NCI-H187 (cell line): ENCODE results near the gene PLXNA2.

Source experiments
- DNase-seq, 2 experiments: peaks; one replicate each; lab custom pipeline; 2025; lab: John Stamatoyannopoulos, UW

Gene PLXNA2

DNA sequence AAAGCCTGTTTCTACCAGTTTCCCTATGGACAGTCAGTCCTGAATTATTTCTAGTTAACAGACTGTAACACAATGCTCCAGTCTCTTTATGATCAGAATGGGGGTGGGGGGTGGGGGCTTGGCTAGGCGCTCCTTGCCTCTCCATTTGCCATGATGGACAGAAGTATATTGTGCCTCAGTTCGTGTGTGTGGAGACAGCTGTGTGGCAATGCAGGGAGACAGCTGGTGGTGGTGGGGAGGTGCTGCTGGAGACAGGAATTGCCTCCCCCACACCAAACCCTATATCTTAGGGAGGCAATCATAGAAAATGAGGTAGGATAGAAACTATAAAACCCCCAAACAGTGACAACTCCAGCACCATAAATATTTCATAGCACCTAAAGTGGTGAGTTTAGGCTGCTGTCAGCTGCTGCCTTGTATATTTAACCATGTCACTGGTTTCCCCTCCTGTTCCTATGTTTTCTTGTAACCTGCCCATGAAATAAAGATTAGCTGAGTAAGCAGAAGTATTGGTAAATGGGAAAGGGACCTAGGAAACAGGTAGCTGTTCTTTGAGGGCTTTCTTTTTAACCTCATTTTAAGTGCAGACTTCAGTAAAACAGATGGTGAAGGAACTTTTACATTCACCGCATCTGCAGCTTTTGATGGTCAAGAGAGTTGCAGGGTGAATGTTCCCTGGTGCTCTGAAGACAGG, 3.4 kb downstream of the PLXNA2 start:
- no peak for DNase-seq

DNA sequence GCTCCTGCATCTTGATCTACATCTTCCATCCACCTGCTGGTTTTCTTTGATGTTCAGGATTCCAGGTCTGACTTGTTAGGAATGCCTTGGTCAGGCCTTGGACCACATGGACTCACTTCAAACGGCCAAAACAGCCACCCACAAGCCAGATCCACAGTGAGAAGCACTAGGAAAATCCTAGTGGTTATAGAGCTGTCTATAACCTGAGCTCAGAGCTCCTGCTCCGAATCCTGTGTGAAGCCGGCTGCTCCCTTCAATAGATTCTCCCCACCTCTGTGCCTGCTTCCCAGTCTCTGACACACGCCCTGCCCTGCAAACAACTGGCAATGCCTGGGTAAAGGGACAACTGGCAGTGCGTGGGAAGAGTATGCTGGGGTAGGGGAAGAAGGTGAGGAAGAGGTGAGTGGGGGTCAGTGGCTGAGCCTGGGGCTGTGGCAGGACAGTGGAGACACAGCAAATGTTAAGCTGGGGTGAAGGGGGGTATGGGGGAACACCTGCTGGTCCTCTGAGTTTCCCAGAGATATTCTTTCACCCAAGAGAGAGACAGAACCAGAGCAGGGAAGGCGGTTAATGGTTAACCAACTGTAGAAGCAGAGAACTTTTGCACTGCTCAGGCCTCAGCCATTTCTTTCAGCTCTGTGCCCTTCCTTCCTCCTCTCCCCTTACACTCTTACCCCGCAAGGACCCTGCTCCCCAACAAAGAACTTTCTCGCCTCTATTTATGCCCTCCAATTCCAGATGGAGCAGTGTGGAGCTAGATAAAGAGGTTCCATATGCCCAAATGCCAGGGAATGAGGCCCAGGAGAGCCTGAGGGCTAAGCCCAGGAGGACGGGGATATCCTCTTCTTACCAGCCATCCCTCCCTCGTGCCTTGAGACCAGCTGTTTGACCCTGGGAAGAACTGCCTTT, 4.5 kb downstream of the PLXNA2 start:
- DNase-seq, result no peak

DNA sequence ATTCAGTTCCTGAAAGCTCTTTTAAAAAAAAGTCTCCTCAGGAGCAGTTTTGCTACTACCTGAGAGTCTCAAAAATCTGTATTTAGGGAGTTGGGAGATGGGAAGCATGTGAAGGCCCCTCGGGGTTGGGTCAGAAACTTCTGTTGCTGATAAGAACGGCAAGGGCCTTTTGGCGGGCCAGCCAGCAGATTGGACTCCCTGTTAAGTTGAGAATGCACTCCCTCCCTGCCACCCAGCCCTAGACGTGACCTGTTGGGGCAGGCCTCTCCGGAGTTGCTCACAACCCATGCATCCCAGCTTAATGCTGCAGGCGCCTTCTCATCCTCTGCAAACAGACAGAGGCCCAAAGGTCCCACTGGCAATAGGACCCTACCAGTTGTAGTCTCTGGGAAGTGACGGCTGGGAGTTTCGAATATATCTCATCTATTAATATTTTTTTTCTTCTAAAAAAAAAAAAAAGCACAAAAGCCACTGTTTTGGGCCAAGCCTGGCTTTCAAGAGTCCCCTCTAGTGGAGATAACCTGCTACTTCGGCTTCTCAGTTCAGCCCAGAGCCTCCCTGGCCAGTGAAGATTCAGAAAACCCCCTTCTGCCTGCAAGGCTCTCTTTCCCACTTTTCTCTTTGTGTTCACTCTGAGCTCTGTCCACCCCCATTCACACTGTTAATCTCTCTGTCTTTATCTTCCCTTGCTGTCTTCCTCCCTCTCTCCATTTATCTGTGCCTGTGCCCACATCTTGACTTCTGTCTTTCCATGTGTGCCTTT, 5.3 kb downstream of the PLXNA2 start:
- no peak for DNase-seq

DNA sequence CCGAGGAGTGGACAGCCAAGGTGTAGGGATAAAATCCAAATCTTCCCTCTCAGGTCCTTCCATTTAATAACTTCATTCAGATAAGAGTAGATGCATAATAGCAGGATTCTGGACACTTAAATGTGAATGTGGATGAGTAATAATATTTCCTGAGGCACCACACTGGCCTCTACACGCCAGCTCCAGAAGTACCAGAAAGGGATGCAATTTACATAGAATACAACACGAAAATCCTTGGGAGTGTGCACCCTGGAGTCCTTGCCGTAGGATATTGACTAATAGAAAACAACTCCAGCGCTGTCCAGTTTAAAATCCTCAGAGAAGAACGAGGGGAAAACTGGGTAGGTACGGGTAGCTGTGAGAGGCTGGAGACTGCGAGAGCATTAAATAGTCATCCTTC, 6.9 kb downstream of the PLXNA2 start:
- no peak for DNase-seq

DNA sequence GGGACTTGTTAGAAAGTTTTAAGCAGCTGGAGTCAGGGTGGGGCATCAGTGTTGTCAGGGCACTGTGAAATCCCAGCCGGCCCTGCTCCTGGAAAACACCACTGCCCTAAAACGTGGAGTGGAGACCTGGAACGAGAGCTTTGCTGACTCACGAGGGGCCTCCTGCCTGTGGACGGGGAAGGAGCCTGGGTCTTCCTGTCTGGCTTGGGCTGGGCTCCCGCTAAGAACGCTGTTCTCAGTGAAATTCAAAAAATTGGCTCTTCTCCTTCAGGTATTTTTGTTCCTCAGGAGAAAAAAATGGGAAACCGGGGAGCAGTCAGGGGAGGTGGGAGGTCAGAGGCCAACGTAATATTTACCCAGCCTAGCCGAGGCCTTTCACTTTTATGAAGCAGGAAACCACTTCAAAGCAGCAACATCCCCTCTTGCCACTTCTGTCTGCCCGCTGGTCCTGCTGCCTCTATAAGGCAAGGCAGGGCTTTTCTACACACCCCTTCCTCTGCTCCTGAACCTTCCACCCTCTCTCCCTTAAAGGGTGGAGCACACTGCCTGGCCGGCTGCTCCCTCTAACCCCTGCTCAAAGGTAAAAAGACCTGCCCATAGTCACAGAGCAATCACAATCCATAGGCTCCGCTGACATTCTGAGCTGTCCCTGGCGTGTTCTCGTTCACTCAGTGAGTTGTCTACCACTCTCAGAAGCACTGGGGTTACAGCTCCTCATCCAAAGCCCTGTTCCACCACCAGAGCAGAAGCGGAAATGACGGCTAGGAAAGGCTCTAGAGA, 8.0 kb downstream of the PLXNA2 start:
- no peak for DNase-seq

DNA sequence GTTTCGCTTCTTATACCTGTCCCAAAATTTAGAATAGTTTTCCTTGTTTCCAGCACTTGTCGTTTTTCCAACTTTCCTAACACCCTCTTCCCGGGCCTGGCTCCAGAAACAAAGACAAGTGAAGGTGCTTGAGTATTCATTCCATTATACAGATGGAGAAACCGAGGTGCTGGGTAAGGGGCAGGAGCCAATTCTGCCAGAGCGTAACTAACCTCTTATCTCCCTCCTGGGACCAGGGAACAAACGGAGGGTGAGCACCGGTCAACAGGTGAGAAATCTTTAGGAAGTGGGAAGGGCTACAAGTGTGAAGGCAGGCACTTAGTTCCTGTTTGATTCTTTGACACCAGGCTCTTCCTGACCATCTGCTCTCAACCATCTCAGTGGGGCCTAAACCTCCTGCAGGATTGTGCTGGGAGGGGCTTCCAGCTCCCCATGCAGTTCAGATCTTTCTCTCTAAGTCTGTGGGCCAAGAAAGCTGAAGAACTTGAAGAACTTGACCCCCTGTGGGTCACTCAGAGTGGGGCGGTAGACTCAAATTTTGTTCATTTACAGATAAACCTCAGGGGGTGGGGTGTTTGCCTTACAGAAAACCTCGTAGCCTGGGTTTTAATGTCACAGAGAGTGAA, 8.7 kb downstream of the PLXNA2 start:
- no peak for DNase-seq

DNA sequence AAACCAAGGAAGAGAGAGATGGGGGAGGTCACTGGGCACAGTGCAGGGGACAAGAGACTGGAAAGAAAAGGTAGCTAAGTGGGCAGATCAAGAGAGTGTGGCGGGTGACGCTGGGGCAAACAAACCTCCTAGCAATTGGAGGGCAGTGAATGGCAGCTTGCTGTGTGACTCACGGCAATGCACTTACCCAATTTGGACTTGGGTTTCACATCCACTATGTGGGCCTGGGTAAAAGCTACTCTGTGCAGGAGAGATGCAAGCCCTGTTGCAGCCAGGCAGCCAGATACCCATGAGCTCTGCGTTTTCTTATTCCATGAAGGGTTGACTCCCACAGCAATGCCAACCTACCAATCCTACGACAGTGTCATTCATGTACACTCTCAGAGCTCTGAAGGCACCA, 9.5 kb downstream of the PLXNA2 start:
- no peak for DNase-seq

DNA sequence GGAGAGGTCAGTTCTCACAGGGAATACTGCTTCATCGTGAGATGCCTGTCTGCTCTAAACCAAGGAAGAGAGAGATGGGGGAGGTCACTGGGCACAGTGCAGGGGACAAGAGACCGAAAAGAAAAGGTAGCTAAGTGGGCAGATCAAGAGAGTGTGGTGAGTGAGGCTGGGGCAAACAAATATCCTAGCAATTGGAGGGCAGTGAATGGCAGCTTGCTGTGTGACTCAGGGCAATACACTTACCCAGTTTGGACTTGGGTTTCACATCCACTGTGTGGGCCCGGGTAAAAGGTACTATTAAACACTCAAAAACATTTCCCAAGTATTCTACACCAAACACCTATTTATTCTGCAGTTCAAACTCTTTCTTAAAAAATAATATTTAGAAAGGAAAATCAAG, 10.2 kb downstream of the PLXNA2 start:
- DNase-seq, result no peak

DNA sequence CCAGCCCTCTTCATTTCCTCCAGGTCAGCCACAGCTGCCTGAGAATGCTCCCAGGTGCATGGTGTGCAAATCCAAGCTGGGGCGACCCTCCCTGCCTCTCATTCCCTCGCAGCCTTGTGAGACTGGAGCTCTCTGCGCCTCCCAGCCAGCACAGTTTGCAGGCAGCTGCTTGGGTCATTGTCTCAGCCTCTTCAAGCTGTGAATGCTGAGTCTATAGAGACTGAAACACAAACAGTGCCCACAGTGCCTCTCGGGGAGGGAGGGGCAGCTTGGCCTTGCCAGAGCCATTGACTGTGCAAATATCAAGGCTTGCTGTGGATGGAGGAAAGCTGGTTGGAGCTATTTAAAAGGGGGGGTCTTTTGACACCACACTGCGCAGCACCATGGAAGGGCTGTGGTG, 10.6 kb downstream of the PLXNA2 start:
- peak; percentile 49 to 71 for DNase-seq

DNA sequence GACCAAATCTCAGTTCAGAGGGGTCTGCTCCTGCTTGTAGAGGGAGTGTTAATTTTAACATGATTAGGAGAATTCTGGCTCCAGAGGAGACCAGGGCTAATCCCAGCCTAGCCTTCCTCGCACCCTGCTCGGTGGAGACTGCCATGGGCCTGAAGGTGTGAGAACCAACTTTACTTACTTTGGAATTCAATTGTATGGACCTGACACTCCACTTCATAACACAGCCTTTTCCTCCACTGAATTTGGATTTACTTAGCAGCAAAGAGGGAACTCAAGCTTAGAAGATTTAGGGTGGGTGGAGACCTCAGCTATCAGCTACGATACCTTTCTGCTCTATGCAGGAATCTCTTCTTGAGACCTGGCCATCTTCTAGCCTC, 11.5 kb downstream of the PLXNA2 start:
- no peak for DNase-seq

DNA sequence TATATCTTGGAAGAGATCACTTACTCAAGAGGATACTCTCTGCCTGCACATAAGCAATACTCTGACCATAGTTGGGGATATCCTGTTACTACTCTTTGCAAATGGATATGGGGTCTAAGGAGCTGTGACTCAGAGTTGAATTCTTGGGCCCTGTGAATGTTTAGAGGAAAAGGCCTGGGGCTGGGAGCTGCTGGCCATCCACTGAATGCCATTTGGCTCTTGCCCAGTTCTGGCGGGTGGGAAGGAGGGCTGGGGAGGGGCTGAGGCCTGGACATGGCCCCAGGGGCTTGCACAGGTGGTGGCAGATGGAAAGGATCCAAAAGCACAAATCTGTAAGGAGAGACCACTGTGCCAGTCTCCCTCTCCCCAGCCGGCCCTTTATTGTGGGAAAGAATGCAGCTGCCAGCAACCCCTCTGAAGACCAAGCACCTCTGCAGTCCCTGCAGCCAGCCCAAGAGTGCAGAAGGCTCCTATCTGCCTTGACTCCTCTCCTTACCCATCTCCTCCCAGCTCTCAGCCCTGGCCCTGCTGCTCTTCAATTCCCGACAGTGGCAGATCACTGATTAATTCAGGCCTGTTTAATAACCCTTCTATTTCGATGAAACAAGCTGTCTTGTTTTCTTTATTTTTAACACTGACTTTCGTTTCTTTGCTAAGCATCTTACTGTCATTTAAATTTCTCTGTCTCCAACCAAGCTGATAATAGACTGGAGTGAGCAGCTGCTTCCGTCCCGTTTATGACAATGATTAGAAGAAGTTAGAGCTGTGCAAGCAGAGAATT, 12.1 kb downstream of the PLXNA2 start:
- DNase-seq, result no peak

DNA sequence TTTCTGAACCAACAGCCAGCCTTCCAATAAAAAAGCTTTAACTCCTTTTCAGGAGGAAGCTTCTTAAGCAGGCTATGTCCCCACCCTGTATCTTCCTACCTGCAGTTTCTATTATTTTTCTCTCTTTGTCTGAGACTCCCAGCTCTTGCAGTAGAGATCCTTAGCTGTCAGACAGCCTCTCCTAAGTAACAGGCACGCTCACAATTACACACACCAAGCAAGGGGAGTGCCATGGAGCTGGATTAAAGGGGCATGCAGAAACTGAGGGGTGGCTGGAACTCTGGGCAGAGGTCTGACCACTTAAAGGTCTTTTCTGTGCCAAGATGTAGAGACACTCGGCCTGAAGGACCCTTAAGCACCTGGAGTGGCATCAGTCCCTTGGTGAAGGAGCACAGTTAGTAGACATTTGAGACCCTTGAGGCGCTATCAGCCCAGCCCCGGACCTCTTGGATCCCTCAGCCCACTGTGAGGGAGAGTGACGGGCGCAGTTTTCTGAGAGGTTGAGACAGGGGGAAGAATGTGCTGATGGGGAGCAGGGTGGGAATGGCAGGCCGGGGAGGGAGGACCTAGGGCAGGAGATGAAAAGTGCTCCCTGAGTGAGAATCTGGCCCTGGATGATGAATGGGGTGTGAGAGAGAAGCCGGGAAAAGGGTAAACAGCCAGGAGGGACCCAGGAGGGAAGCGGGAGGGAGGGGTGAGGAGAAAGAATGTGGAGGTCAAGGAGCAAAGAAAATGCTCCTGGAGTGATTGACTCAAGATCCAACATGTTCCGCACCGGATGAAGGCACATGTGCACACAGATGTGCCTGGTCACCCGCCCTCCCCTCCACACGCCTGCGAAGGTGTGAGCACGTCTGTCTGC, 13.3 kb downstream of the PLXNA2 start:
- no peak for DNase-seq

DNA sequence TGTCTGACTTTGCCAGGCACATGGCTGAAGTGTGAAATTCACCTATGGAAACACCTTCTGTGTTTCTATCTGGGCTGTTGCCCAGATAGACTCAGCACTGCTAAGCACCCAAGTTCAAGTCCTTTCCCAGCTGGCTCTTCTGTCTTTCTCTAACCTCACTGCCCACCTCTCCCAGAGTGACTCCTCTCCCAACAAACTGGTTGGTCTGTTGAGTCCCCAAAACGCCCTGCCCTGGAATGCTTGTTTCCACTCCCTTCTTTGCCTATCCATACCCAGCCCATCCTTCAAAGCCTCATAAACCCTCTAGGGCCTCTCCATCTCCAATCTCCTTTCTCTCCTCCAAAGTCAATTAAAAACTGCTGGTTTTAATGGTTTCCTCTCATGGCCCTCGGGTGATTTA, 15.6 kb downstream of the PLXNA2 start:
- DNase-seq, result peak in 1 of 2 experiments; percentile 32

DNA sequence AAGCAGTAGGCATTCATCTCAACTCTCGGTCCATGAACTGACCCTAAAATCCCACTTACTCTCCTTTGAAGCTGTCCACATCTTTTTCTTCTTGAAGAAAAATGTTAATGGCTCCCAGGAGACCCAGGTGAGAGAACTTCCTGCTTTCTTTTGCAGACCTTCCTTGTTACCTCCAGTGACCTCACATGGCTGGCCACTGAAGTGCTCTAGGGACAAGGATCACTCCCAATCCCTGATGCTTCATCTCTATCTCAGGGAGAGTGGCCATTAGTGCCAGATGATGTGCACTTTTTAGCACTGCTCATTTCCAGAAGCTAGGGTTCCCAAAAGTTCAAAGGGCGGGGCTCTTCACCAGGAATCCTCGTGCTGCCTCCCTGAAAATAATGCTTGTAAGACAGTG, 16.2 kb downstream of the PLXNA2 start:
- no peak for DNase-seq

DNA sequence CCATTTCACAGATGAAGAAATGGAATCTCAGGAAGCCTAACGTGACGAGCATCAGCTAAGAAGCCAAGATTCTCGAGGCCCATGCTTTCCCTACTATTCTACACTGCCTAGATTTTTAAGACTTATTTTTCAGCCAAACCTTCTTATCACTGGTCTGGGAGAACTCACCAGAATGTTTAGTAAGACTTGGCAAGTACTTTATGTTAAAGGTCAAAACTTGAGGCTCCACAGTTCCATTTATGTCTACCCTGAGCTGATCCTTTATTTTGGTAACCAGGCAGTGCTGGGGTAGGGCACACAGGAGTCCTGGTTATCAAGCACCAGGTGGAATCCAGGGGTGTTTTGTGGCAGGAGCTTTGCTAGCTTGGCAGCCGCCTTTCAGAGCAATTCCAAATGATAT, 16.8 kb downstream of the PLXNA2 start:
- no peak for DNase-seq

DNA sequence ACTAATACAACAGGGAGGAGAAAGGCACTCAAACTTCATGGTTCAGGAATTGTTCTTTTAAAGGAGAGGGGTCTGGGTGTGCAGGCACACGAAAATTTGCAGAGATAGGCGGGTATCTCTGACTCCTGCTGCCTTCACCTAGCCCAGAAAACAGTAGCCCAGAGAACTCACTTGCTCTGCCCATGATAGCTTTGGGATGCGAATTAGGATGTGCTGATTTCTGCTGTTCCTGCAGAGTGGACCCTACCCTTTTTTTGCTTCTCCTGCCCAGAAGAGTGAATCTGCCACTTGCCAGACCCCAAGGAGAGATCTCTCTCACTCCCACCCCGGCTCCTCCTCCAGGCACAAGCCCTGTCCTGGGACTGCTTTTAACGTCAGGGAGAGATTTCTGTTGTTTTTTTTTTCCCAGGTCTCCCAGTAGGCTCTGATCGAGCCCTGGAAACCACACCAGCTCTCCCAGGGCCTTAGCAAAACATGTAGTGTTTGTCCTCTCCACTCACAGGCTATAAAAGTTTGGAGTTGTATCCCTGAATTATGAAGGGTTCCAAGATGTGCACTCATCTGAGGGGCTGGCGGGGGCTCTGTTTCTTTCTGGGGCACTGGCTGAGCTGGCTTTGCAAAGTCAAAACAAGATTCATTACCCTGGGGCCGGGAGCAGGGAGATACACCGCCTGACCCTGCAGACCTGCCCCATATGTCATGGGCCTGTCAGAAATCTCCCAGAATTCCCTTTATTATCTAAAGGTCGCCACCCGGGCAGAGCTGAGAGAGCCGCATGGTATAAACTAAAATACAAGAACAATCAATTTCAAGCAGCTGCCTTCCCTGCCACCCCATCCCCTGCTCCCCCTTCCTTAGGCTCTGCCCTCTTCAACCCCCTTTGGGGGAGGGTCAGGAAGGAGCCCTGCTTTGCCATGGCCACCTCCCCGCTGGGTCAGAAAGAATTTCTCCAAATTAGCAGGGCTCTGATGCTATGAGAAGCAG, 17.9 kb downstream of the PLXNA2 start:
- no peak for DNase-seq

DNA sequence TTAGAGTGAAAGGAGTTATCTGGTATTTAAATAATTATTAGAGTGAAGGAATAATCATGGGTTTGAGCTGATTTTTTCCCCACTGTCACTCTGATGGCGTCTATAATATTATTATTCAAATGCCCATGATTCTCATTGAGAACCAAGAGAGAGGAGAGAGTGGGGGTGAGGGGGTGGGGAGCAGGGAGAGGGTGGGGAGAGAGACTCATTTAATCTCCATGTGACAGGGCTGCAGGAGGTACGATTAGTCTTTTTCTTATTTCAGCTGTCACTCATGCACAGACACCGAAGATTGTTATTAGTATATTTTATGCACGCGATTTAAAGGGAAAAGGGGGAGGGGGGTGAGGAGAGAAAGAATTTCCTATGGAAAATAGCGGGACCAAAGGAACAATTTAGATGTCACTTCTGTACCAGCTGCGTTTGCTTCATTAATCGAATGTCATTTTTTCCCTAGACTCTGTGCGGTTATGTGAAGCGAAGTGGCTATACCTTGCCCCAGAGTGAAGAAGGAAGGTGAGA, 19.9 kb downstream of the PLXNA2 start:
- no peak for DNase-seq

DNA sequence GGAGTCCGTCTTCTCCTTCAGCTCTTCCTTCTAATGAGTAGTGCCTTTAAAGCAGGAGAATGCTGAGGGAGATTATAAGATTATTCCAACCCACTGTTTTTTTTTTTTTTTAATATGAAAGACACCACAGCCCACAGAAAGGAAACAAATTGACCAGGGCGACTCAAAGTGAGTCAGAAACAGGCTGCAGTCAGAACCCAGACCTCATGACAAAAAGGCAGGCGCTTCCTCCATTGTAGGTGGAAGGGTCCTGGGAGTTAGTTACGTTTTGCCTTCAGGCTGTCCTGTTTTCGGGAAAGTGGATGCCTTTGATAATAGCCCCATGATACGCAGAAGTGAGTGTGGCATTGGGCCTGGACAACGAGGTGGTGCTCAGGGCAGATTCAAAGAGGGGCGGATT, 21.0 kb downstream of the PLXNA2 start:
- no peak for DNase-seq
